KMS-11 (cell line): ENCODE data around the gene ACTL6B.
"Not testable (repeated sequence)": the region's sequence is repeated elsewhere in the genome, so short reads cannot be mapped to it uniquely, and the experiment has no call there.

Experiments used
- H2AFZ ChIP-seq: fragments of 200-600 bp; sonication (generic); 2 replicates; pipeline ENCODE4 v1.6.1; 2016; ENCODE audit warnings: antibody characterized with exemption, mixed run types, low read depth
- H3K27ac ChIP-seq: fragments of 200-600 bp; sonication (generic); 2 replicates; pipeline ENCODE4 v1.6.1; 2016; ENCODE audit warnings: mild to moderate bottlenecking, mixed run types
- H3K27me3 ChIP-seq: fragments of 200-600 bp; sonication (generic); 2 replicates; pipeline ENCODE4 v1.6.1; 2017; ENCODE audit warnings: mild to moderate bottlenecking, low read depth, mixed run types, moderate library complexity; ENCODE audit not compliant: insufficient read depth
- H3K36me3 ChIP-seq: fragments of 200-600 bp; sonication (generic); 2 replicates; pipeline ENCODE4 v1.6.1; 2017; ENCODE audit warnings: mild to moderate bottlenecking, mixed run types; ENCODE audit not compliant: insufficient read depth
- H3K4me1 ChIP-seq: fragments of 200-600 bp; sonication (generic); 2 replicates; pipeline ENCODE4 v1.6.1; 2016; ENCODE audit warnings: mild to moderate bottlenecking, low read depth, mixed run types; ENCODE audit not compliant: poor library complexity, severe bottlenecking
- H3K4me2 ChIP-seq: fragments of 200-600 bp; sonication (generic); 2 replicates; pipeline ENCODE4 v1.7.0; 2016; ENCODE audit warnings: mild to moderate bottlenecking, mixed run types
- H3K4me3 ChIP-seq: fragments of 200-600 bp; sonication (generic); IDR thresholded peaks from 2 replicates; pipeline ENCODE4 v1.6.1; 2017; ENCODE audit warnings: low read depth, low read length, mixed read lengths; ENCODE audit not compliant: insufficient read depth
- H3K79me2 ChIP-seq: fragments of 200-600 bp; sonication (generic); 2 replicates; pipeline ENCODE4 v1.6.1; 2016; ENCODE audit warnings: low read depth, mixed run types; ENCODE audit not compliant: insufficient read depth
- H3K9ac ChIP-seq: fragments of 200-600 bp; sonication (generic); 2 replicates; pipeline ENCODE4 v1.6.1; 2016; ENCODE audit warnings: mild to moderate bottlenecking, mixed run types
- H4K20me1 ChIP-seq: fragments of 200-600 bp; sonication (generic); 2 replicates; pipeline ENCODE4 v1.6.1; 2016; ENCODE audit warnings: mild to moderate bottlenecking, mixed run types; ENCODE audit not compliant: insufficient read depth
- CTCF ChIP-seq: fragments of 200-600 bp; sonication (generic); conservative IDR thresholded peaks from 2 replicates; pipeline ENCODE4 v1.6.1; 2017; ENCODE audit warnings: low read depth, mild to moderate bottlenecking, antibody characterized with exemption, low read length, moderate library complexity, mixed read lengths

Gene ACTL6B

GRCh38 chr7:100655908-100656674 lies at the start of gene ACTL6B:
TSS of gene ACTL6B (minus strand) at chr7:100656448. CDS start at chr7:100656354, 94 bp downstream.
- Histone ChIP-seq H3K4me2 (no peak within 1 kb of the TSS), H3K9ac (no peak within 1 kb of the TSS), H3K27me3 (peaks cover 86% of the 10 kb centered on the region; the same call in 1 of the 2 replicates), H4K20me1 (no peaks in the 10 kb centered on the region), H3K79me2 (no peaks in the 10 kb centered on the region), H3K4me1 (no peaks in the 10 kb centered on the region), H3K4me3 (no peak within 1 kb of the TSS), H2AFZ (no peak within 1 kb of the TSS), H3K36me3 (no peaks in the 10 kb centered on the region), H3K27ac (no peak within 1 kb of the TSS)
- no peak for TF ChIP-seq CTCF

DNA sequence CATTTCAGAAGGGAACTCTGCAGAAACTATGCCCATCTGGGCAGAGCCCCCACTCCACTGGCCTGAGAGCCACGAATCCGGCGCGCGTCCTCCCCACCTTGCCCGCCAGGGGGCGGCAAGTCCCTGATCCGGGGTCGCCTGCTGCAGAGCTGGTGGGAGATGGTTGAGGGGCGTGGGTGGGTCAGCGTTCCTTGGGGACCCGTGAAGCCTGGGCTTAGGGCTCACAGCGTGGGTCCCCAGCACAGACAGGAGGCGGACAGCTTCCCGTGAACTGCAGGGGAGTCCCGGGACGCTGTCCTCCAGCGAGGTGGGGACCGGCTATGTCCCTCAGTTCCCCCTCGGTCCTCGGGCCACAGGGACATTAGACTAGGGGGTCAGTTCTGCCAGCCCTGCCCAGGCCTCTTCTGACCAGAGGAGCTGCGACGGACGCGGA lies 49.1 kb upstream of the ACTL6B start:
- Histone ChIP-seq H3K4me1 (peaks cover 13% of the 10 kb centered on the region), H3K27ac (peak overlapping the region; percentile 90), H3K27me3 (peaks cover 13% of the 10 kb centered on the region; the same call in 1 of the 2 replicates), H3K4me2 (peak overlapping the region; percentile 88), H3K79me2 (peaks cover 19% of the 10 kb centered on the region), H2AFZ (peak overlapping the region; percentile 88), H4K20me1 (no peaks in the 10 kb centered on the region), H3K36me3 (peaks cover 2% of the 10 kb centered on the region; the same call in 1 of the 2 replicates), H3K9ac (peak overlapping the region; percentile 87), H3K4me3 (no peak overlapping the region)
- peak; percentile 87 for TF ChIP-seq CTCF

- H2AFZ ChIP-seq, H3K9ac ChIP-seq, H3K27ac ChIP-seq, H3K4me2 ChIP-seq, H3K4me1 ChIP-seq, H3K79me2 ChIP-seq, H4K20me1 ChIP-seq, H3K4me3 ChIP-seq, H3K36me3 ChIP-seq: not testable (repeated sequence)
- H3K27me3 ChIP-seq, result peaks cover 52% of the 10 kb centered on the region
Measured at GRCh38 chr7:100701089-100701488, 44.8 kb upstream of the ACTL6B start.

DNA sequence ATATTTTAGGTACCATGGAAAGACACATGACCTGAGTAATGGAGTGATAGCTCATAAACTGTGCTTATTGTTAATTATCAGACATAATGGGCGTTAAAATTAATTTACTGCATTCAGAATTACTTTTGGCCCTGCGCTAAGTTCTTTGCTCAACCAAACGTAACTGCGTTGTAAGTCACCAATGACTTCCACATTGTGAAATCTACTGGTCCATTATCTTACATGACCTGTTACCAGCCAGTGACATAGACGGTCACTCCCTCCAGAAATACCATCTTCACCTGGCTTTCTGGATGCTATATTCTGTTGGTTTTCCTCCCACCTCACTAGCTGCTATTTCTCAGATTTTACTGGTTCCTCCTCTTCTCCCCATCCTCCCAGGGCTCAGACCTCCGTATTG lies 42.8 kb upstream of the ACTL6B start:
- H2AFZ ChIP-seq, result no peak overlapping the region
- H3K27ac ChIP-seq, result no peak overlapping the region
- no peaks in the 10 kb centered on the region for H4K20me1 ChIP-seq
- H3K27me3 ChIP-seq, result peaks cover 65% of the 10 kb centered on the region
- peaks cover 15% of the 10 kb centered on the region for H3K4me1 ChIP-seq
- no peak overlapping the region for H3K4me3 ChIP-seq
- no peaks in the 10 kb centered on the region for H3K79me2 ChIP-seq
- H3K4me2 ChIP-seq, result no peak overlapping the region
- no peak for TF ChIP-seq CTCF
- no peak overlapping the region for H3K9ac ChIP-seq
- no peaks in the 10 kb centered on the region for H3K36me3 ChIP-seq

GRCh38 chr7:100696123-100696521 lies 39.9 kb upstream of the ACTL6B start:
- Histone ChIP-seq H3K27me3 (peaks cover 59% of the 10 kb centered on the region), H2AFZ (no peak overlapping the region), H3K9ac (no peak overlapping the region), H3K27ac (no peak overlapping the region), H4K20me1 (no peaks in the 10 kb centered on the region), H3K4me2 (no peak overlapping the region), H3K79me2 (peaks cover 24% of the 10 kb centered on the region), H3K4me3 (no peak overlapping the region), H3K4me1 (peaks cover 30% of the 10 kb centered on the region), H3K36me3 (no peaks in the 10 kb centered on the region)
- TF ChIP-seq CTCF, result no peak
